ENCODE data around the gene CKLF.

- TF ChIP-seq, protein P1, sequence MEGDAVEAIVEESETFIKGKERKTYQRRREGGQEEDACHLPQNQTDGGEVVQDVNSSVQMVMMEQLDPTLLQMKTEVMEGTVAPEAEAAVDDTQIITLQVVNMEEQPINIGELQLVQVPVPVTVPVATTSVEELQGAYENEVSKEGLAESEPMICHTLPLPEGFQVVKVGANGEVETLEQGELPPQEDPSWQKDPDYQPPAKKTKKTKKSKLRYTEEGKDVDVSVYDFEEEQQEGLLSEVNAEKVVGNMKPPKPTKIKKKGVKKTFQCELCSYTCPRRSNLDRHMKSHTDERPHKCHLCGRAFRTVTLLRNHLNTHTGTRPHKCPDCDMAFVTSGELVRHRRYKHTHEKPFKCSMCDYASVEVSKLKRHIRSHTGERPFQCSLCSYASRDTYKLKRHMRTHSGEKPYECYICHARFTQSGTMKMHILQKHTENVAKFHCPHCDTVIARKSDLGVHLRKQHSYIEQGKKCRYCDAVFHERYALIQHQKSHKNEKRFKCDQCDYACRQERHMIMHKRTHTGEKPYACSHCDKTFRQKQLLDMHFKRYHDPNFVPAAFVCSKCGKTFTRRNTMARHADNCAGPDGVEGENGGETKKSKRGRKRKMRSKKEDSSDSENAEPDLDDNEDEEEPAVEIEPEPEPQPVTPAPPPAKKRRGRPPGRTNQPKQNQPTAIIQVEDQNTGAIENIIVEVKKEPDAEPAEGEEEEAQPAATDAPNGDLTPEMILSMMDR (IDR thresholded peaks at IDR 0.05): no peak
- TF ChIP-seq POLR2A (IDR thresholded peaks at IDR 0.05): no peak
- peak in 1 of 2 donors; percentile 44 for TF ChIP-seq POLR2AphosphoS5 (IDR thresholded peaks at IDR 0.05)
Observed at GRCh38 chr16:66585481-66586239, 33.3 kb downstream of the CKLF start.
